NCI-H2081 (cell line): ENCODE results near the gene PIGQ.

ENCODE experiments used
- DNase-seq, 2 experiments: peaks; one replicate each; lab custom pipeline; 2025; lab: John Stamatoyannopoulos, UW

Gene PIGQ

DNA sequence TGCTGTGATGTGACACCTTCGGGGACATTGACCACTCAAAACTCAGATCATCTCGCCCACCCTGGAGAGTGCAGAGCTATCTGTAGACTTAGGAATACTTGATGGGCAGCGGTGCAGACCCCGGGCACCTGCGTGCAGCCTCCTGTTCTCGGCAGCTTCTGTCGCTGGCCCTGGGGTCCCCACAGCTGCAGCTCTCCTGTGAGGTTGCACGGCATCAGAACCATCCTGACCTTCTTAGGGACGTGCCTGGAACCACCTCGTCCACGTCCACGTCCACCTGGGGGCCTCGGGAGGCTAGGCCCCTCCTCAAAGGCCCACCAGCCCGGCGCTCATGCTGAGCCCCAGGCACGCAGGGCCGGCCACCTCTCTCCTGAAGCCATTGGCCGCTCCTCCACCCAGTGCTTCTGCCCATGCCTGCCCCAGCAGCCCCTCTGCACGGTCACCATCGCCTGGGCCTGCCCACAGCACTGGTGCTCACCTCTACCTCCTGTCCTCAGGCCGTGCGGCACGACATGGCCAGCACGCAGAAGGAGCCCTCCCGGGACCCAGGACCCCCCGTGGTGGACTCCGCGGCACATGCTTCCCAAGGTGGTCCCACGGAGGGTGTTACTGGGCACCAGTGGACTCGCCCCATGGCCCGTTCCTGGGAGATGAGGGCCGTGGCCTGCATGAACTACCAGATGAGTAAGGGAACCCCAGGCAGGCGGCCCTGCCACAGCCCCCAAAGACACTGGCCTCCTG lies 58.7 kb downstream of the PIGQ start:
- no peak for DNase-seq

DNA sequence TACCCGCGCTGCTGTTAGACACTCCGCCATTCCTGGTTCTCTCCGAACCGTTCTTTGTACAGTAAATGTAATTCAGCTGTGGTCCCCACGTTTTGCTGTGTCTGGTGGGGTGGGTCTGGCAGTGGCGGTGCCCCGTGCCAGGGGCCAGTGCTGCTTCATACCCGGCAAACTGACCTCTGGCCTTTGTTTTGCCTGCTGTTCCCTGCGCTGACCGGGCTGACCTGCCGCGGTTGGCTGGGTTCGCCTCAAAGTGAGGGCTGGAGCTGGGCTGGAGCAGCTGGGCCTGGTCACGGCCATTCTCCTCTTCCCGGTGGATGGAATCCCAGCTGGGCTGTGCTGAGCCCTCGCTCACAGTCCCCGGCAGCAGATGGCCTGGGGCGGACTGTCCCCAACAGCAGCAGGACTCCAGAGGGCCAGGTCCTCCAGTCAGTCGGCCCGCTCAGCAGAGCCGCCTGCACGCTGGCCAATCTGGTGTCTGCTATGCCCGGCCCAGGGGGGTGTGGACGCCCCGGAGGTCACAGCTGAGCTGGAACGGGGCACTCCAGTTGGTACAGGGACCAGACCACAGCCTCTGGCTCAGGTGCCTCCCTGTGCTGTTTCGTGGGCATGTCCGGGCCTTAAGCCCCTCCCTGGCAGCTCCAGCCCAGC lies 59.5 kb downstream of the PIGQ start:
- no peak for DNase-seq

DNA sequence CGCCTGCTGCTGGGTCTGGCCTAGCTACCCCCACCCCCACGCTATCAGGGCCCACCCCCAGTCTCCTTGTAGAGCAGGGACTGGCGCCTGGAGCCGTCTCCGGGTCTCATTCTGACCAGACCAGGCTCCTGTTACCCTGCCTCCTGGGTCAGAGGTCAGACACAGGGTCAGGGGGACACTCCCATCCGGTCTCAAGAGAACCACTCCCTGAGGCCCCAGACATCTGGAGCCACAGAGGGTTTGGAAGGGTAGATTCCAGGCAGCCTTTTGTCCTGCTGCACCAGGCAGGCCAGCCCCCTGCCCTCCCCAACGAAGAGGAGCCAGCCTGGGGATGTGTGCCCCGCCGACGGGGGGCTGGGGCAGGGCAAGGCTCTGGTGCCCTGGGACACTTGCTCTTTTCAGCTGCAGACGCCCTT lies 60.1 kb downstream of the PIGQ start:
- no peak for DNase-seq

DNA sequence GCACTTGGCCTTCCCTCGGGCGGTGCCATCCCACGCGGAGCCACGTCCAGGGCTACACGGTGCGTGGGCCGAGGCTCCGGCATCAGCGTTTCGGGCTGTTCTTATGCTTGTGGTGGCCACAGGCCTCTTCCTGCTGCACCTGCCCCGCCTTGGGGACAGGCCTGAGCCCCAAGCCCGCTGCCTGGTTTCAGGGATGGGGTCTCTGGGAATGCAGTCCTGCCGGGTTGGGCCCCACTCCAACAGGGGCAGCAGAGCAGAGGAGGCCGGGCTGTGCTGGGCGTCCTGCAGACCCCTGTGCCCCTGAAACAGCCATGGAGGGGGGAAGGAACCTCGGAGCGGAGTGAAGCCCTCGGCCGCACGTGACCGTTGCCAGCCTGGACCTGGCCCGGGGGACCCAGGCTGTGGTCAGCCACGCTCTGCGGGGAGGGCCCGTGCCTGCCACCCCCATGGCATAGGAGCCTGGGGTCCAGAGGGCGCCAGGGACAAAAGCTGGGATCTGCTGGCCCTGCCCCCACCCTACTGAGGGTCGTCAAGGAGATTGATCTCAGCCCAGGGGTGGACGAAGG lies 60.6 kb downstream of the PIGQ start:
- DNase-seq = no peak

DNA sequence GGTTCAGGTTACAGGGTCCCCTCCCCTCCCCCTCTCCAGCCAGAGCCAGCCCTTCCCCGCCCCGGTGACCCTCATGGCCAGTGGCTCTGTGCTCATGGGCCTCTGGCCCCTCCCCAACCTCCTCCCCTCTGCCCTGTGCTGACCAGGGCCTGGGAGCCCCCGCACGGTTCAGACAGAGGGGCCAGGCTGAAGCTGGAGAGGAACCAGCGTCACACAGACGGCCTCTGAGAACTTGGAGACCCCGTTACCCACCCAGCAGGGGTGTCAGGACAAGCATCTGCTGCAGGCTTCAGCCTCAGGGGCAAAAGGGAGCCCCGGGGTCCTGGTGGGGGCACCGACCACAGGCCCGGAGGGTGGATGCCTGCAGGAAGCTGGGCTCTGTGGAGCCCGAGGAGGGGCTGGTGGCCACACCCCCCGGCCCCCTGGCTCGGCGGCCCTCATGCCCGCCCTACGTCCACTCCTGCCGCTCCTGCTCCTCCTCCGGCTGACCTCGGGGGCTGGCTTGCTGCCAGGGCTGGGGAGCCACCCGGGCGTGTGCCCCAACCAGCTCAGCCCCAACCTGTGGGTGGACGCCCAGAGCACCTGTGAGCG lies 61.1 kb downstream of the PIGQ start, which contains the start of gene WFIKKN1:
Gene WFIKKN1, plus strand, starts transcription at position 171 of the 591 bp plus-strand sequence. Its CDS starts 269 bp downstream, at position 440.
- DNase-seq = no peak

DNA sequence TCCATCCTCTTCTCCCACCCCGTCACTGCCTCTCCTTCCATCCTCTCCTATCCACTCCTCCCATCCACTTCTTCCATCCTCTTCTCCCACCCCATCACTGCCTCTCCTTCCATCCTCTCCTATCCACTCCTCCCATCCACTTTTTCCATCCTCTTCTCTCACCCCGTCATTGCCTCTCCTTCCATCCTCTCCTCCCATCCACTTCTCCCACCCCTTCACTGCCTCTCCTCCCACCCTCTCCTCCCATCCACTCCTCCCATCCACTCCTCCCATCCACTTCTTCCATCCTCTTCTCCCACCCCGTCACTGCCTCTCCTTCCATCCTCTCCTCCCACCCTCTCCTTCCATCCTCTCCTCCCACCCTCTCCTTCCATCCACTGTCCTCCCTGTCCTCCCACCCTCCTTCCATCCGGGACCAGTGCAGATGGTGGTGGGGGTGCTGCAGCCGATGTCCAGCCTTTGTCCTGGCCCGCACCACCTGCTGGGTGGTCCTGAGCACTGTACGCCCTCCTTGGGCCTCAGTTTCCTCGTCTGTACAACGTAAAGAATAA lies 62.1 kb downstream of the PIGQ start:
- DNase-seq = no peak

DNA sequence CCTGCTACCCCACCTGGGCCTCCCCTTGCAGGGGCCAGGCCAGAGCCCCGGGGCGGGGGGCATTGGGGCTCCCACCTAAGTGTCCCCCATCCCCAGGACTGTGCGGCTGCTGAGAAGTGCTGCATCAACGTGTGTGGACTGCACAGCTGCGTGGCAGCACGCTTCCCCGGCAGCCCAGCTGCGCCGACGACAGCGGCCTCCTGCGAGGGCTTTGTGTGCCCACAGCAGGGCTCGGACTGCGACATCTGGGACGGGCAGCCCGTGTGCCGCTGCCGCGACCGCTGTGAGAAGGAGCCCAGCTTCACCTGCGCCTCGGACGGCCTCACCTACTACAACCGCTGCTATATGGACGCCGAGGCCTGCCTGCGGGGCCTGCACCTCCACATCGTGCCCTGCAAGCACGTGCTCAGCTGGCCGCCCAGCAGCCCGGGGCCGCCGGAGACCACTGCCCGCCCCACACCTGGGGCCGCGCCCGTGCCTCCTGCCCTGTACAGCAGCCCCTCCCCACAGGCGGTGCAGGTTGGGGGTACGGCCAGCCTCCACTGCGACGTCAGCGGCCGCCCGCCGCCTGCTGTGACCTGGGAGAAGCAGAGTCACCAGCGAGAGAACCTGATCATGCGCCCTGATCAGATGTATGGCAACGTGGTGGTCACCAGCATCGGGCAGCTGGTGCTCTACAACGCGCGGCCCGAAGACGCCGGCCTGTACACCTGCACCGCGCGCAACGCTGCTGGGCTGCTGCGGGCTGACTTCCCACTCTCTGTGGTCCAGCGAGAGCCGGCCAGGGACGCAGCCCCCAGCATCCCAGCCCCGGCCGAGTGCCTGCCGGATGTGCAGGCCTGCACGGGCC lies 62.9 kb downstream of the PIGQ start:
- DNase-seq = peak in 1 of 2 experiments; percentile 13

DNA sequence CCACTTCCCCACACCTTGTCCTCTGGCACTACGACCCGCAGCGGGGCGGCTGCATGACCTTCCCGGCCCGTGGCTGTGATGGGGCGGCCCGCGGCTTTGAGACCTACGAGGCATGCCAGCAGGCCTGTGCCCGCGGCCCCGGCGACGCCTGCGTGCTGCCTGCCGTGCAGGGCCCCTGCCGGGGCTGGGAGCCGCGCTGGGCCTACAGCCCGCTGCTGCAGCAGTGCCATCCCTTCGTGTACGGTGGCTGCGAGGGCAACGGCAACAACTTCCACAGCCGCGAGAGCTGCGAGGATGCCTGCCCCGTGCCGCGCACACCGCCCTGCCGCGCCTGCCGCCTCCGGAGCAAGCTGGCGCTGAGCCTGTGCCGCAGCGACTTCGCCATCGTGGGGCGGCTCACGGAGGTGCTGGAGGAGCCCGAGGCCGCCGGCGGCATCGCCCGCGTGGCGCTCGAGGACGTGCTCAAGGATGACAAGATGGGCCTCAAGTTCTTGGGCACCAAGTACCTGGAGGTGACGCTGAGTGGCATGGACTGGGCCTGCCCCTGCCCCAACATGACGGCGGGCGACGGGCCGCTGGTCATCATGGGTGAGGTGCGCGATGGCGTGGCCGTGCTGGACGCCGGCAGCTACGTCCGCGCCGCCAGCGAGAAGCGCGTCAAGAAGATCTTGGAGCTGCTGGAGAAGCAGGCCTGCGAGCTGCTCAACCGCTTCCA lies 63.7 kb downstream of the PIGQ start:
- DNase-seq = no peak
